ENCODE data around the gene SDF2.
"Not testable (repeated sequence)": the region's sequence is repeated elsewhere in the genome, so short reads cannot be mapped to it uniquely, and the experiment has no call there.

The SDF2 gene

DNA sequence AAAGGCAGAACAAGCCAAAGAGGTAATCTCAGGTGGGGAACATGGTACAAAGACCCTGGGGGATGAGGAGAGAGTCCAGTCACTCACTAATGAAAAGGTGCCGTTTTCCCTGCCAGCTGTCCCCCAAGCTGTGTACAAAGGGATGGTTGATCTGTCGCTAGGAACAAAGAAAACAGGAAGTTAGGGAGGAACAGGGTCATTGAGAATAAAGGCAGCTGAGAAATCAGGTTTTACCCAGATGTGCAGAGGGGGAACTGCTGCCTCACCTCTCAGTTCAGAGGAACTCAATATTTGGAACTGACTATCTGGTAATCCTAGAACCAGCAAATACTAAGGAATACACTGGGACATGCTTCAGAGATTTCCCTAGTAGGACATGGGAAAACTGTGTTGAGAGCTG lies 49.2 kb downstream of the SDF2 start:
- no peak overlapping the region for H3K4me3 ChIP-seq (ENCODE audit: low read depth, low read length)
- no peak for TF ChIP-seq CTCF (IDR thresholded peaks at IDR 0.05; ENCODE audit: low read depth, low read length, missing control alignments)
- DNase-seq (ENCODE audit: low read depth): no peak
- in situ Hi-C loops (cut with HindIII; ENCODE audit: low sequenced_read_pairs): no loop called here

- TF ChIP-seq CTCF (IDR thresholded peaks at IDR 0.05; ENCODE audit: low read depth, low read length, missing control alignments): no peak
- in situ Hi-C loops (cut with HindIII; ENCODE audit: low sequenced_read_pairs): no loop called here
- H3K4me3 ChIP-seq (ENCODE audit: low read depth, low read length): no peak overlapping the region
- DNase-seq (ENCODE audit: low read depth): no peak
These were observed 51.3 kb downstream of the SDF2 start for GRCh38 chr17:28610376-28610775.

DNA sequence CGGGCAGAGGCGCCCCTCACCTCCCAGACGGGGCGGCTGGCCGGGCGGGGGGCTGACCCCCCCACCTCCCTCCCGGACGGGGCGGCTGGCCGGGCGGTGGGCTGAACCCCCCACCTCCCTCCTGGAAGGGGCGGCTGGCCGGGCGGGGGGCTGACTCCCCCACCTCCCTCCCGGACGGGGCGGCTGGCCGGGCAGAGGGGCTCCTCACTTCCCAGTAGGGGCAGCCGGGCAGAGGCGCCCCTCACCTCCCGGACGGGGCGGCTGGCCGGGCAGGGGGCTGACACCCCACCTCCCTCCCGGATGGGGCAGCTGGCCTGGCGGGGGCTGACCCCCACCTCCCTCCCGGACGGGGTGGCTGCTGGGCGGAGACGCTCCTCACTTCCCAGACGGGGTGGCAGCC lies 57.7 kb downstream of the SDF2 start:
- H3K4me3 ChIP-seq (ENCODE audit: low read depth, low read length); DNase-seq (ENCODE audit: low read depth); in situ Hi-C loops (cut with HindIII; ENCODE audit: low sequenced_read_pairs): not testable (repeated sequence)

DNA sequence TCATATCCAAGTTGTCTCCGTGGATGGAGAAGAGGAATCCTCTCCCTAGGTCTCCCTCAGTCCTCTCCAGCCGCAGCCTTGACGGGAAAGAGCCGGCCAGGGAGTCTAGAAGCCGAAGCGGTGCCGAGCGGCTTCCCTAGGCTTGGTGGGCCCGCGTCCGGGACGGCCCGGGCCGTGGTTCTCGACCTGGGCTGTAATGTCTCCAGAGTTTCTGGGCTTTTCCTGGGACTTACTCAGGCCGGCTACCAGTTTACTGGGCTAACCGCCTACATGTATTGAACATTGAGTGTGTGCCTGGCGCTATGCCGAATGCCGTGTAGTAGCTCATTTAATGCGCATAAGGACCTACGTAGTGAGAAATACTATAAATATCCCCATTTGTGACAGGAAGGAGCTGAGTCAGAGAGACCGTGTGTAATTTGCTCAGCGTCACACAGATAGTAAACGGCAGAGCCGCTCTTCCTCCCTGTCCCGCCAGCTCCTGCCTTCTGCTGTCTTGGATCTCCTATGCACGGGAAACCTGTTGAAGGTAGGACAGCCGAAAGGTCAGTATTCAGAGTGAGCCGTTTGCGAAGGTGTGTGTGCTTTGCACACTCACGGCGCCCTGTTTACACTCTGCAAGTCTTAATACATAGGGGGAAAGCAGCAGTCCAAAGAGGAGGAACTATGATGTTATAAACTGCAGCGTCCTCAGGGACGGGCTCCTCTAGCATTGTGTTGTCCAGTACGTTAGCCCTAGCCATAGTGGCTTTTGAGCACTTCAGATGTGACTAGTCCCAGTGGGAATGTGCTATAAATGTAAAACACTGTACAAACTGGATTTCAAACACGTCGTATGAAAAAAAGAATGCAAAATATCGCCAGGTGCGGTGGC lies 62.2 kb downstream of the SDF2 start:
- in situ Hi-C loops (cut with HindIII; ENCODE audit: low sequenced_read_pairs): no loop called here
- H3K4me3 ChIP-seq (ENCODE audit: low read depth, low read length): peak overlapping the region; percentile 75
- TF ChIP-seq CTCF (IDR thresholded peaks at IDR 0.05; ENCODE audit: low read depth, low read length, missing control alignments): no peak
- peak; percentile 60 for DNase-seq (ENCODE audit: low read depth)

GRCh38 chr17:28598799-28599310 lies 62.9 kb downstream of the SDF2 start, which contains the start of gene SPAG5:
Gene SPAG5, minus strand, starts transcription at chr17:28599025. Its CDS starts 79 bp downstream, at chr17:28598946.
- no peak for TF ChIP-seq CTCF (IDR thresholded peaks at IDR 0.05; ENCODE audit: low read depth, low read length, missing control alignments)
- peak; percentile 75 for DNase-seq (ENCODE audit: low read depth)
- in situ Hi-C loops (cut with HindIII; ENCODE audit: low sequenced_read_pairs): no loop called here
- H3K4me3 ChIP-seq (ENCODE audit: low read depth, low read length): peak within 1 kb of the TSS; percentile 75

- no peak for TF ChIP-seq CTCF (IDR thresholded peaks at IDR 0.05; ENCODE audit: low read depth, low read length, missing control alignments)
- no peak for DNase-seq (ENCODE audit: low read depth)
- in situ Hi-C loops (cut with HindIII; ENCODE audit: low sequenced_read_pairs): no loop called here
- peak overlapping the region; percentile 75 for H3K4me3 ChIP-seq (ENCODE audit: low read depth, low read length)
These were observed 63.3 kb downstream of the SDF2 start for GRCh38 chr17:28598389-28598788.

All from astrocyte of the cerebellum (primary cell).